A172 (cell line): ENCODE measurements around the gene SSRP1. TPM values are rescaled to one million over a fixed set of nuclear protein-coding genes. Genes with fewer than 3 reads are reported as not detected.

Source experiments
- DNase-seq: peaks from one replicate; pipeline ENCODE4 v3.0.0-alpha.2; 2015; ENCODE audit warnings: low spot score
- total RNA-seq: library from RNA; depleted of rRNA; stranded (reverse); fragments of >200 nt; shearing (Covaris generic); gene quantifications from 2 replicates; pipeline ENCODE4 v1.2.3, GENCODE V29; 2014

The SSRP1 gene
- total RNA-seq, 1 experiment from 2014 or later = 167 TPM

- DNase-seq = no peak
Measured at GRCh38 chr11:57359396-57359795, 23.7 kb upstream of the SSRP1 start.

GRCh38 chr11:57358991-57359390, 23.3 kb upstream of the SSRP1 start:
- no peak for DNase-seq

GRCh38 chr11:57358543-57358961, 22.9 kb upstream of the SSRP1 start:
- DNase-seq = no peak

- no peak for DNase-seq
Measured at GRCh38 chr11:57357856-57358255, 22.2 kb upstream of the SSRP1 start.

GRCh38 chr11:57357310-57357709, 21.6 kb upstream of the SSRP1 start:
- DNase-seq = no peak

GRCh38 chr11:57356268-57356667, 20.6 kb upstream of the SSRP1 start:
- DNase-seq = no peak

GRCh38 chr11:57354699-57355098, 19.0 kb upstream of the SSRP1 start:
- DNase-seq = no peak

- no peak for DNase-seq
Measured at GRCh38 chr11:57353852-57354251, 18.2 kb upstream of the SSRP1 start.

GRCh38 chr11:57353446-57353845, 17.8 kb upstream of the SSRP1 start:
- no peak for DNase-seq

- DNase-seq = no peak
Measured at GRCh38 chr11:57353036-57353435, 17.3 kb upstream of the SSRP1 start.

GRCh38 chr11:57349491-57350274, 14.0 kb upstream of the SSRP1 start:
- DNase-seq = peak; percentile 45

GRCh38 chr11:57348636-57349313, 13.1 kb upstream of the SSRP1 start:
- no peak for DNase-seq

- DNase-seq = no peak
Measured at GRCh38 chr11:57348052-57348451, 12.4 kb upstream of the SSRP1 start.

GRCh38 chr11:57347336-57347735, 11.6 kb upstream of the SSRP1 start:
- no peak for DNase-seq

GRCh38 chr11:57345555-57346211, 10.0 kb upstream of the SSRP1 start:
- DNase-seq = peak; percentile 77

GRCh38 chr11:57344826-57345225, 9.1 kb upstream of the SSRP1 start:
- DNase-seq = no peak

GRCh38 chr11:57343825-57344224, 8.1 kb upstream of the SSRP1 start:
- DNase-seq = no peak

- DNase-seq = no peak
Measured at GRCh38 chr11:57342702-57343101, 7.0 kb upstream of the SSRP1 start.

GRCh38 chr11:57341250-57341808, 5.6 kb upstream of the SSRP1 start:
- no peak for DNase-seq

GRCh38 chr11:57340039-57340615, 4.4 kb upstream of the SSRP1 start:
- DNase-seq = no peak

GRCh38 chr11:57339328-57339727, 3.6 kb upstream of the SSRP1 start:
- DNase-seq = no peak

GRCh38 chr11:57338142-57338541, 2.5 kb upstream of the SSRP1 start, which contains the start of gene P2RX3:
Gene P2RX3 (plus strand): TSS chr11:57338352. CDS start chr11:57338551, 199 bp downstream.
- DNase-seq = no peak
